ENCODE data around the gene TRIM66.

Gene TRIM66

GRCh38 chr11:8654503-8654902 lies 28.0 kb downstream of the TRIM66 start:
- DNase-seq, result no peak

GRCh38 chr11:8652140-8652539 lies 30.3 kb downstream of the TRIM66 start:
- DNase-seq, result no peak

- DNase-seq, result no peak
These were observed 32.0 kb downstream of the TRIM66 start for GRCh38 chr11:8650401-8650990.

GRCh38 chr11:8649361-8649760 lies 33.1 kb downstream of the TRIM66 start:
- DNase-seq, result no peak

GRCh38 chr11:8646873-8647272 lies 35.6 kb downstream of the TRIM66 start:
- no peak for DNase-seq

- DNase-seq, result no peak
These were observed 40.1 kb downstream of the TRIM66 start for GRCh38 chr11:8642196-8642841.

GRCh38 chr11:8641332-8641731 lies 41.1 kb downstream of the TRIM66 start:
- no peak for DNase-seq

- DNase-seq, result no peak
These were observed 42.1 kb downstream of the TRIM66 start for GRCh38 chr11:8640267-8640906.

GRCh38 chr11:8639655-8640054 lies 42.8 kb downstream of the TRIM66 start:
- DNase-seq, result no peak

GRCh38 chr11:8638300-8638699 lies 44.2 kb downstream of the TRIM66 start:
- no peak for DNase-seq

- no peak for DNase-seq
These were observed 46.3 kb downstream of the TRIM66 start for GRCh38 chr11:8636127-8636526.

GRCh38 chr11:8634498-8634897 lies 48.0 kb downstream of the TRIM66 start:
- DNase-seq, result no peak

- no peak for DNase-seq
These were observed 50.9 kb downstream of the TRIM66 start for GRCh38 chr11:8631395-8632118.

- no peak for DNase-seq
These were observed 57.8 kb downstream of the TRIM66 start for GRCh38 chr11:8624698-8625097.

GRCh38 chr11:8621147-8621546 lies 61.3 kb downstream of the TRIM66 start:
- DNase-seq, result no peak

- no peak for DNase-seq
These were observed 65.4 kb downstream of the TRIM66 start for GRCh38 chr11:8617063-8617462.

- DNase-seq, result no peak
These were observed 67.0 kb downstream of the TRIM66 start for GRCh38 chr11:8615291-8616032.

GRCh38 chr11:8614497-8614896 lies 68.0 kb downstream of the TRIM66 start:
- no peak for DNase-seq

- no peak for DNase-seq
These were observed 69.4 kb downstream of the TRIM66 start for GRCh38 chr11:8613036-8613435.

GRCh38 chr11:8612522-8612921 lies 69.9 kb downstream of the TRIM66 start:
- DNase-seq, result no peak

- DNase-seq, result peak; percentile 57
These were observed 71.8 kb downstream of the TRIM66 start for GRCh38 chr11:8610532-8611116.

- no peak for DNase-seq
These were observed 73.8 kb downstream of the TRIM66 start for GRCh38 chr11:8608652-8609051.

All from right hindlimb (tissue), 1 donor.